HG03159 (cell line): ENCODE data around the gene ARHGAP21.
"Not testable (repeated sequence)": the region's sequence is repeated elsewhere in the genome, so short reads cannot be mapped to it uniquely, and the experiment has no call there.

ENCODE experiments used
- ATAC-seq: cut with Tn5 transposase; IDR thresholded peaks from one replicate; pipeline ENCODE4 v1.9.1; 2021; ENCODE audit warnings: mild to moderate bottlenecking, moderate library complexity; ENCODE audit not compliant: unreplicated experiment

ARHGAP21 gene

GRCh38 chr10:24685958-24686540, 37.6 kb downstream of the ARHGAP21 start:
- ATAC-seq: no peak

GRCh38 chr10:24683554-24683953, 40.1 kb downstream of the ARHGAP21 start:
- ATAC-seq: no peak

- no peak for ATAC-seq
These were observed 42.1 kb downstream of the ARHGAP21 start for GRCh38 chr10:24681572-24682088.

GRCh38 chr10:24680647-24681524, 42.8 kb downstream of the ARHGAP21 start:
- no peak for ATAC-seq

GRCh38 chr10:24678757-24679156, 44.9 kb downstream of the ARHGAP21 start:
- no peak for ATAC-seq

GRCh38 chr10:24674892-24675632, 48.6 kb downstream of the ARHGAP21 start:
- peak; percentile 63 for ATAC-seq

GRCh38 chr10:24670964-24671670, 52.6 kb downstream of the ARHGAP21 start:
- no peak for ATAC-seq

GRCh38 chr10:24669285-24669852, 54.3 kb downstream of the ARHGAP21 start:
- ATAC-seq: no peak

GRCh38 chr10:24668247-24668646, 55.4 kb downstream of the ARHGAP21 start:
- ATAC-seq: no peak

- no peak for ATAC-seq
These were observed 58.7 kb downstream of the ARHGAP21 start for GRCh38 chr10:24664991-24665390.

GRCh38 chr10:24661376-24661775, 62.3 kb downstream of the ARHGAP21 start:
- no peak for ATAC-seq

GRCh38 chr10:24658319-24658718, 65.4 kb downstream of the ARHGAP21 start:
- not testable (repeated sequence) for ATAC-seq

- ATAC-seq: not testable (repeated sequence)
These were observed 67.4 kb downstream of the ARHGAP21 start for GRCh38 chr10:24656326-24656725.

- ATAC-seq: peak; percentile 78
These were observed 71.2 kb downstream of the ARHGAP21 start for GRCh38 chr10:24652381-24652957.

GRCh38 chr10:24651923-24652322, 71.8 kb downstream of the ARHGAP21 start:
- ATAC-seq: no peak

GRCh38 chr10:24650669-24651391, 72.9 kb downstream of the ARHGAP21 start:
- no peak for ATAC-seq

GRCh38 chr10:24645784-24646183, 77.9 kb downstream of the ARHGAP21 start:
- no peak for ATAC-seq

GRCh38 chr10:24645022-24645421, 78.7 kb downstream of the ARHGAP21 start:
- no peak for ATAC-seq

- ATAC-seq: no peak
These were observed 79.9 kb downstream of the ARHGAP21 start for GRCh38 chr10:24643679-24644209.
